ENCODE measurements around the gene BAIAP2L2. TPM values are rescaled to one million over a fixed set of nuclear protein-coding genes. Genes with fewer than 3 reads are reported as not detected.
"Not testable (repeated sequence)": the region's sequence is repeated elsewhere in the genome, so short reads cannot be mapped to it uniquely, and the experiment has no call there.

The BAIAP2L2 gene
- total RNA-seq, 1 experiment from 2014 or later: 8.1 TPM

DNA sequence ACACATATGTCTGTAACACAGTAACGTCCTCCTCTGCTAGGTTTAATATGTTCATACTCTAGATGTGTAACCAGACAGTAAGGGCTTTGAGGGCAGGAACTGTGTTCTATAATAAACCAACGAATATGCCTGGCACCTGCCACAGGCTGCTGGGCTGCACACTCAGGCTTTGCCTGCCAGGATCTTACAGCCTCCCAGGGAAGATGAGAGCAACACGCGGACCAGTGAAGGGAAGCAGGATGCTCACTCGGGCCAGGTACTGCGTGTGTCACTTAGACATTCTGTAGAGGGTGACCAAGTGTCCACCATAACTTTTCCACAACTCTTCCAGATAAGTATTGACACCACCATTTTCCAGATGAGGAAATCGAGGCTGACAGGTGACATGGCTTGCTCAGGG lies 21.7 kb upstream of the BAIAP2L2 start:
- in situ Hi-C loops (cut with HindIII; ENCODE audit: low pct_unique_long_range_greater_than_20kb, low sequenced_read_pairs): no loop called here

DNA sequence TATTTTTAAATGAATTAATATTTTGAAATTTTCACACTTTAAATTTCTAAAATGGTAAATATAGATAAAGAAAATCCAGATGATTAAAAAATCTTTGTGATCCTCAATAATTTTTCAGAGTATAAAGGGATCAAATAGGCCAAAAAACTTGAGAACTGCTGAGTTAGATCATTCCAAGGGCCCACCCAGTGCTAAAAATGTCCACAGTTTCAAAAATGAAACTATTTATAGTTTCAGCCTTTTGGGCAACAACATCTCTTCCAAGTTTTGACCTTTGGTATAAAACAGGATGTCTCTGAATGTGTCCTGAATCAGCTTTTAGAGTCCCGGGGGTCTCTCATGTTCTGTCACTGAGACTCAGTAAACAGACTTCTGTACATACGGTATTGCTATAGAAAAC lies 20.9 kb upstream of the BAIAP2L2 start:
- in situ Hi-C loops (cut with HindIII; ENCODE audit: low pct_unique_long_range_greater_than_20kb, low sequenced_read_pairs): no loop called here
- DNase-seq (ENCODE audit: low read depth): no peak

More for the DNA sequence above, 21.7 kb upstream of the BAIAP2L2 start:
- DNase-seq (ENCODE audit: low read depth): no peak

DNA sequence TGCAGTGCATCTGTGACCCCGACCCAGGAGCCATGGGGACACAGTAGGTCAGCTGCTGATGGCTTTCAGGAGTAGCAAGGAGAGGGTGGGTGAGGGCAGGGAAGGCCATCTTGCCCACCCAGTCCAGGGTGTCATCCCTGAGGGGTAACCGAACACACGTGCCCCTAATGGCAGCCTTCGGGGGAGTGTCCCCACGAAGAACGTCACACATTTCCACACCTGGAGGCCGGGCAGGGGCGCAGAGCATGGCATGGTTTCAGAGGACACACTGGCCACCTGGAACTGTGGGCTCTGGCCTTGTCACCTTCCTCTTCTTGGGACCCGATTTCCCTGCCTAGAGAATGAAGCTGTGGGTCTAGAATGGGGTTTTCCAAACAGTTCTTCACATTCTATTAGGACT lies 19.4 kb upstream of the BAIAP2L2 start:
- in situ Hi-C loops (cut with HindIII; ENCODE audit: low pct_unique_long_range_greater_than_20kb, low sequenced_read_pairs): no loop called here
- DNase-seq (ENCODE audit: low read depth): no peak

DNA sequence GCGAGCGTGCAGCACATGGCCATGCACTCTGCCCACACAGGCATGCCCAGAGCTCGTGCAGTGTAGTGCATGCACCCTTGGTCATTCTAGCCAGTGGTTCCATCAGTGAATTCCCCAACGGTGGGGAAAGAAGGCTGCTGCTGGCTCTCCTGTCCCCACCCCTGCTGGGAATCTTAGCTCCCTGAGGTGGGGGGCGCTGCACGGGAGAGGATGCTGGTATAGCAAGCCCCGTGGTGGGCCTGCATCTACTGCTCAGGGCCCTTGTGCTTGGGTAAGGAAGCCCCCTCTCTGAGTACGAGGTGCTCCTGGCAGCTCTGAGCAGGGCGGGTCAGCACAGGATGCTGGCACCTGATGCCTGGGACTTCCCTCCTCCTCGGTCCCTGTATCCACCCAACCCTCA lies 18.5 kb upstream of the BAIAP2L2 start:
- in situ Hi-C loops (cut with HindIII; ENCODE audit: low pct_unique_long_range_greater_than_20kb, low sequenced_read_pairs): no loop called here
- DNase-seq (ENCODE audit: low read depth): no peak

DNA sequence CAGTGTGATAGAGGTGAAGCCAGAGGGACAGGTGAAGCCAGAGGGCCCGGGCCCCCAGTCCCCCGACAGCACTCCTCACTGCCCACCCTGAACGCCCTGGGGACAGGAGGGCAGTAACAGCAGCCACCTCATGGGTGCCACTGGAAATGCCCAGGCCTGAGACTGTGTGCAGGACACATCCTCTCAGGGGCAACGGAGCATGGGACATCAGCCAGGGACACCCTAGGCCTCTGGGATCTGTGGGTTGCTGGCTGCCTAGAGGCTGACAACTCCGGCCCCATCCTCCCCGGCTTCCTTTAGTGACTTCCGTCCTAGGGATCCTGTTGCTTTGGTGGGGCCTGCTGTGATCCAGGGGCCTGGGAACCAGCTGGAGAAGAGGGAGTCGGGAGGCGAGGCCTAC lies 17.4 kb upstream of the BAIAP2L2 start:
- DNase-seq (ENCODE audit: low read depth): no peak
- in situ Hi-C loops (cut with HindIII; ENCODE audit: low pct_unique_long_range_greater_than_20kb, low sequenced_read_pairs): no loop called here

DNA sequence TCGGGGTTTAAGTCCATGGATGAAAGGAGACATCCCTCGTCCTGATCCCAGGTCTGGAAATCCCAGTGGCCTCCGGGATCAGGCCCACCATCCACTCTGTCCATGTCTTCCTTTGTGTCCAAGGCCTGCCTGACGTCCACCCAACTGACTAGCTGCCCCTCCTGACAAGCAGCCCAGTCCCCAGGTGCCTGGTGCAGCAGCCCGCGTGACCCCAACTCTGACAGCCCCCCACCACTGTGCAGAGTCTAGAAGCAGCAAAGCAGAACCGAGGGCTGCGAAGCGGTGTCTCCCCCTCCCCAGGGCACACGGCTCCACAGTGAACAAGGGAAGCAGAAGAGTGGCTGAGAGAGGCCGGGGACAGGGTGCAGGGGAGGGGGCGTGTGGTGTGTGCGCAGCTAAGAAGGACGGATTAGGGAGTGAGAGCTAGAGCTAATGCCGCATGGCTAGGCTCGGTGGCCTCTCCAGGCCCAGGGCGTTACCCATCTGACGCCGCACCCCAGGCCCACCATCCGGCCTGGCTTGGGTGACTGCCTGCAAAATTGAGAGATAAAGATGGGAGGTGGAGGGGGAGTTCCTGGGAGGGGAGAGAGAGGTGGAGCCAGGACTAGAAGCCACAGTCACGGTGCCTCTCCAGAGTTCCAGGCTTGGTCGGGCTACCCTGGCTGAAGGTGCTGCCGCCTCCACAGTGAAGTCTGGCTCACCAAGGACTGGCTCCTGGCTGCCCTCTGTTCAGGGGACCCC lies 16.6 kb upstream of the BAIAP2L2 start:
- no peak for DNase-seq (ENCODE audit: low read depth)
- in situ Hi-C loops (cut with HindIII; ENCODE audit: low pct_unique_long_range_greater_than_20kb, low sequenced_read_pairs): no loop called here

DNA sequence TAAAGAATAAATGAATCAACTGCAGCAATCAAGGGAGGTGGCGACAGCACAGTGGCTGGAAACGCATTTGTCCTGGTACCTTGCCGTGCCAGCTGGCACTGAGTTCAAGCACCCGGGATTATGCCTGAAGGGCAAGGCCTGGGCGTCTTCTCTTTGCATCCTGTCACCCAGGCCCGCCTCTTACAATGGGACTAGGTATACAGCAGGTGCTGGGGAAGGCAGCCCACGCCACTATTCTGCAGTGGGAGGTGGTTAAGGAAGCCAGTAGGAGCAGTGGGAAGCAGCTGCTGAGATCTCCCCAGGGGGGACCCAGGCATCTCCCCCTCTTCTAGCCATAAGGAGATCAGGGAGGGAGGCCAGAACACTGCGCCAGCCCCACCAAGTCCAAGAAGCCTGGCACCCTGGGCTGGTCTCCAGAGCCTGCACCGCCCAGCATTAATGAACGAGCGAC lies 15.3 kb upstream of the BAIAP2L2 start:
- DNase-seq (ENCODE audit: low read depth): no peak
- in situ Hi-C loops (cut with HindIII; ENCODE audit: low pct_unique_long_range_greater_than_20kb, low sequenced_read_pairs): no loop called here

DNA sequence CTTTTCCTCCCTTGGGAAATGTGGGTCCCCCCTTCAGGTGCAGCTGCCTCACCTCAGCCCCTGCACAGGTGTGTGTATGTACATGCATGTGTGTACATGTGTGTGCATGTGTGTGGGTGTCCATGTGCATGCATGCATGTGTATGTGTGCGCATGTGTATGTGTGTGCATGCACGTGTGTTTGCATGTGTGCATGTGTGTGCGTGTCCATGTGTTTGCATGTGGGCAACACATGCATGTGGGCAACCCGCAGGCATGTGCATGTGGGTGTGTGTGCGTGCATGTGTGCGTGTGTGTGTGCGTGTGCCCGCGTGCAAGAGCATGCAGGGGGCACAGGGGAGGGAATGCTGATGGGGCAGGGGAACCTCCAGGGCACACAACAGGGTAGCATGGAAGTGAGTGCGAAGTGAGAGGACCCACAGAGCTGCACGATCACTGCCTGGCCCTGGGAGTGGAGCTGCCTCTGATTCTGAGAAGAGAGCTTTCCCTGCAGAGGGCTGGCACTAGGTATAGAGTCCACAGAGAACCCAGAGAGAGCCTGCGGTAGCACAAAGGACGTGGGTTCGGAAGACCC lies 14.6 kb upstream of the BAIAP2L2 start:
- in situ Hi-C loops (cut with HindIII; ENCODE audit: low pct_unique_long_range_greater_than_20kb, low sequenced_read_pairs): no loop called here
- DNase-seq (ENCODE audit: low read depth): no peak

DNA sequence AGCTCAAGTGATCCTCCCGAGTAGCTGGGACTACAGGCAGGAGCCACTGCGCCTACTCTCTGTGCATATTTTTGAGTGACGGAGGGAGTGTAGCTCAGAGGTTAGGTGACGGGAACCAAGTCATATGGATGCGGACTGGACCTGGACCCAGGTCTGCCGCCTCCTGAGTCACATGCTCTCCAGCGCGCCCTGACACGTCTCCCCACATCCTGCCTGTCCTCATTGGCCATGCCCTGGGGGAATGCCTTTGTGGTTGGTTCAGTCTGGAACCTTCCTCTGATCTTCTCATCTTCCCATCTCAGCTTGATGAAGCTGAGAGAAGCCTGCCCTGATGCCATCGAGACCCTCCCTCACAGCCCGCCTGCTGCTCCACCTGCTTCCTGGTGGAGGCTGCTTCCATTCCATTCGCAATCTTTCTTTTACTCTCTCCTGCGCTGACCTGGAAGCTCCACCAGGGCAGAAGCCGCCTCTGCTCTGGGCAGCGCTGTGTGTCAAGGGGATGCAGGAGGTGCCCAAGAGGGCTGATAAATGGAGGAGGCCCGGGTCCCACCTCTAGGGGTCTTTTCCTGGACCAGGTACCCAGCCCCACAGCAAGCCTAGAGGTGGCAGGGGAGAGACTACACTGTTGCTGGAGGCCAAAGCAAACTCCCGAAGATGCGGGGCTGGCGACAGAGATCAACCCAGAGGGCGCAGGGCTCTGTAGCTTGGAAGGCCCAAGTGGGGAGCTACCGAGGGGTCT lies 13.9 kb upstream of the BAIAP2L2 start:
- no peak for DNase-seq (ENCODE audit: low read depth)
- in situ Hi-C loops (cut with HindIII; ENCODE audit: low pct_unique_long_range_greater_than_20kb, low sequenced_read_pairs): no loop called here

DNA sequence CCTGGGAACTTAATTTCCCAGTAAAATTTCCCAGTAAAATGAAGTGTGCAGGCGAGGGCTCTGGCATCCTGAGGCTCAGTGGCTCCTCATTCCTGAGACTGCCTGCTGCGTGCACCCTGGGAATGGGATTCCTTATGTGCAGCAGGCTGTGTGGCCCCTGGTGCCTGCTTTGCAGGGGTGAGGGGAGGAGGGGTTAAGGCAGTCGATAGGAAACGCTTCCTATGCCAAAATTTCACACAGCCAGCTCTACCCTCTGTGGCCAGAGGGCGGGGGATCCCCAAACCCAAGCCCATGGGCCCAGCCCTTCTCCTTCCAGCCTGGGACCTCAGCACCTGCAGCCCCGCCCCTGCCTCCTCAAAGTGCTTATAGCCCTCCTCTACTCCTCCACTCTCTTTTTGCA lies 12.1 kb upstream of the BAIAP2L2 start:
- in situ Hi-C loops (cut with HindIII; ENCODE audit: low pct_unique_long_range_greater_than_20kb, low sequenced_read_pairs): no loop called here
- no peak for DNase-seq (ENCODE audit: low read depth)

DNA sequence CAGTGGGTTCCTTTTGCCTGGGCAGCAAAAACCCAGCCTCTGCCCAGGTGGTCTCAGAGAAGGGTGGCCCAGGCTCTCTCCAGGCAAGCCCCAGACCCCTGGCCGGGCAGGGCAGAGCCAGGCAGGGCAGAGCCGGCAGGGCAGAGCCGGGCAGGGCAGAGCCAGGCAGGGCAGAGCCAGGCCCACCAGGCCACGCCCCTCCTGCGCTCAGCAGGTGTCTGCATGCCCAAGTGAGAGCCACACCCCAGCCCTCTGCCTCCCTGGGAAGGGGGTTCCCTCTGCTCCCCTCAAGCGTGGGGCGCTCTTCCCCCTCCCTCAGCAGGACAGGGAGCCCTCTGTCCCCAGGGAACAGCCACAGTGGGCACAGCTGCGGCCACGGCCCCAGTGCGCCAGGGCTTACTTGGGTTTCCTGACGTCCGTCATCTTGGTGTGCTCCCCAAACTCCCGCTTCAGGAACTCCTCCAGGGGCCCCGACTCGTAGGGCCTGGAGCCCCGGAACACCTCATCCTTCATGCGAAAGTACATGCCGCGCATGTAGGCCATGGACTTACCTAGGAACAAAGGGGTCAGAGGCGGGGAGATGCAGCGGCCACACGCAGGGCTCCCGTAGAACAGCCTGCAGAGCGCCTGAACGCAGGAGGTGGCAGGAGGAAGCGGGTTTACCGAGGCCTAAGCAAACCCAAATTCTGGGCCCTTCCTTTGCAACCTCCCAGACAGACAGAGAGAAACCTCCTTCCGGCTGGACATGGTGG lies 10.1 kb upstream of the BAIAP2L2 start:
- no peak for DNase-seq (ENCODE audit: low read depth)
- in situ Hi-C loops (cut with HindIII; ENCODE audit: low pct_unique_long_range_greater_than_20kb, low sequenced_read_pairs): no loop called here

DNA sequence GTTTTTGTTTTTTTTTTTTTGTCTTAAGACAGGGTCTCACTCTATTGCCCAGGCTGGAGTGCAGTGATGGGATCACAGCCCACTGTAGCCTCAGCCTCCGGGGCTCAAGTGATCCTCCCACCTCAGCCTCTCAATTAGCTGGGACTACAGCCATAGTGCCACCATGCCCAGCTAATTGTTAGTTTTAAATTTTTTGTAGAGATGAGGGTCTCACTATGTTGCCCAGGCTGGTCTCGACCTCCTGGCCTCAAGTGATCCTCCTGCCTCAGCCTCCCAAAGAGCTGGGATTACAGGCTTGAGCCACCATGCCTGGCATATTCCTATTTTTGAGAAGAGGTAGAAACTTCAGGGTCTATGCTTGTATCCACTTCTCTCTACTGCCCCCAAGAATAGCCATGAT lies 8.3 kb upstream of the BAIAP2L2 start:
- in situ Hi-C loops (cut with HindIII; ENCODE audit: low pct_unique_long_range_greater_than_20kb, low sequenced_read_pairs); DNase-seq (ENCODE audit: low read depth): not testable (repeated sequence)

DNA sequence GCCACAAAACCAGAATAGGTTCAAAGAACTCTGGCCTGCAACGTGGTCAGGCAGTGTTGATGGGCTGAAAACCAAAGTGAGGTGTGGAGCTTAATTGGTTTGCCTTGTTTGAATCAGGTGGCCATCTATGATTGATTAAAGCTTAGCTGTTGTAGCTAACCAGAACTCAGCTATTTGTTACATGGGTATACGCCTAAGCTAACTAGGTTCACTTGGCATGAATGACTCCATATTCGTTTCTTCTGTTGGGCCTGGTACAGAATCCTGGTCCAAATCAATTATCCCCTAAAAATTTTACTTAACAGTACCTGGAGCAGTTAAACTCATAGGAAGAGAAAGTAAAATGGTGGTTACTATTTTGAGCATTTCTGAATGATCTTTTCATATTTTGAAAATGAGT lies 7.7 kb upstream of the BAIAP2L2 start:
- in situ Hi-C loops (cut with HindIII; ENCODE audit: low pct_unique_long_range_greater_than_20kb, low sequenced_read_pairs): no loop called here
- DNase-seq (ENCODE audit: low read depth): no peak

DNA sequence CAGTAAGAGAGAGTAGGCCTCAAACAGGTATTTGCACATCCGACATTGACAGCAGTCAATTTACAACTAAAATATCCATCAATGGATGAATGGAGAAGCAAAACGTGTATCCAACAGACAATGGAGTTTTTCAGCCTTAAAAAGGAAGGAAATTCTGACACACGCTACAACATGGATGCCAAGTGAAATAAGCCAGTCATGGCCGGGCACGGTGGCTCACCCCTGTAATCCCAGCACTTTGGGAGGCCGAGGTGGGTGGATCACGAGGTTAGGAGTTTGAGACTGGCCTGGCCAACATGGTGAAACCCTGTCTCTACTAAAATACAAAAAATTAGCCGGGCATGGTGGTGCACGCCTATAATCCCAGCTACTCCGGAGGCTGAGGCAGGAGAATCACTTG lies 7.1 kb upstream of the BAIAP2L2 start:
- DNase-seq (ENCODE audit: low read depth); in situ Hi-C loops (cut with HindIII; ENCODE audit: low pct_unique_long_range_greater_than_20kb, low sequenced_read_pairs): not testable (repeated sequence)

DNA sequence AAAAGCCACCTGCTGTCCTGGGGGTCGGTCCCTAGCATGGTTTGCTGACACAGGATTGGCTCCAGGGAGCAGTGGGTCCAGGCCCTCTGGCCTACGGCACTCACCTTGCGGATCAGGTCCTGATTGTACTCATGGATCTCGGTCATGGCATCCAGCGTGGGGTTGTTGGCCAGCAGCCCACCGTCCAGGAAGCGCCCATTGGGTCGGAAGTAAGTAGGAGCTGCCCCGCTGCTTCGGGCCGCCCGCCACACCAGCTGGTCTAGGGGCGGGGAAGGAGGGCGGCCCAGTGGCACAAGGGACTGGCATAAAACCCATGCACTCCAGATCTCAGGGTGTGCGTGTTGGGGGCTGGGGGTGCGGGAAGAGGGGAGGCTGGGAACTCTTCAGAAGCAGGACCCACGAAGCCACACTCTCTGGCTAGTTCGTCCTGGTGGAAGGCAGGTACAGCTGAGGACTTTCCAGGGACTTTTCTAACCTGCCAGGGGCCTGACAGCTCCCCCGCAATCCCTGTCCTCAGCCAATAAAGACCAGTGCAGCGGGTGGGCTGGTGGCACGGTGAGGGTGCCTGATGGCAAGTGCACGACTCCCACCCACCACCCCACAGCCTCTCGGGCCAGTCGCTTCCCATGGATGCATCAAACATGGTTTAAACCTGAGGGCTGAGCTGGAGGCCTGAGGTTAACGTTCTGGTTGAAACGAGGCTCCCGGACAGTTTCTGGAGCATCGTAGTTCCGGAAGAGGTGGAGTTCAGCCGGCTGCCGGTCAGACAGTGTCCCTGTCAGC lies 5.1 kb upstream of the BAIAP2L2 start:
- in situ Hi-C loops (cut with HindIII; ENCODE audit: low pct_unique_long_range_greater_than_20kb, low sequenced_read_pairs): no loop called here
- no peak for DNase-seq (ENCODE audit: low read depth)

DNA sequence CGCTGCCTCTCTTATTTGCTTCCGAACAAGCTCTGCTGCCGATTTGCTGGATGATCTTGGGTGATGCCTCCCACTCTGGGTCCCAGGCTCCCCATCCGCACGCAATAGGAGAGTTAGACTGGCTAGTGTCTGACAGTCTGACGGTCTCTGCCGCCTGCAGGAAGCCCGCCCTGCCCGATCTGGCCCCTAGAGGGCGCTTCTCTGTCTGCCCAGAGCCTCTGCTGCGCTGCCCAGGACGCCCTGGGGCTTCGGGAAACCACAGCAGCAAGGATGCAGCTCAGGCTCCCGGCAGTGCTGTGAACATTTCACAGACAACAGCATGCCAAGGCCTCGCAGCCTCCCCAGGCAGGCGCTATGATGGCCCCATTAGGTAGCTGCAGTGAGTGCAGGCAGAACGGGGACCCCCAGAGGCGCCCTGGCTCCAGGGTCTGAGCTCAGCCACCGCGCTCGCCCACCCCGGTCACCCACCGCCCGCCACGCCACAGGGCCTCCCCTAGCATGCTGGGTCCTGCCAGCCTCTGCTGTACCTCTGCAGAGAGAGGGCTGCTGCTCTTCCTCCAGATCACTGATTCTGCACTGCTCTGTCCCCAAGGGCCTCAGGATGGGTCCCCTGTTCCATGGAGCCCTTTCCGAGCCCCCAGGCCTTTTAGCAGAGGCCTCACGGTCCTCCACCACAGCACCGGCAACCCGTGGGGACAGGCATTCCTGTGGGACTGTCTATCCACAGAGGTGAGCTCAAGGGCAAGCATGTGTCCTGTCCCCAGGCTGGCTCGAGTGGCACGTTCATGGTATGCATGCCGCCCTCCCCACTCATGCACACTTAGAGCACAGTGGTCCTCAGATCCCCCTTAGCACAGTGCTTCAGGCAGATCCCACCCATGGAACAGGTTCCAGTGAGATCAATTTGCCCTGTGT lies 4.3 kb upstream of the BAIAP2L2 start:
- peak; percentile 63 for DNase-seq (ENCODE audit: low read depth)
- in situ Hi-C loops (cut with HindIII; ENCODE audit: low pct_unique_long_range_greater_than_20kb, low sequenced_read_pairs): no loop called here

DNA sequence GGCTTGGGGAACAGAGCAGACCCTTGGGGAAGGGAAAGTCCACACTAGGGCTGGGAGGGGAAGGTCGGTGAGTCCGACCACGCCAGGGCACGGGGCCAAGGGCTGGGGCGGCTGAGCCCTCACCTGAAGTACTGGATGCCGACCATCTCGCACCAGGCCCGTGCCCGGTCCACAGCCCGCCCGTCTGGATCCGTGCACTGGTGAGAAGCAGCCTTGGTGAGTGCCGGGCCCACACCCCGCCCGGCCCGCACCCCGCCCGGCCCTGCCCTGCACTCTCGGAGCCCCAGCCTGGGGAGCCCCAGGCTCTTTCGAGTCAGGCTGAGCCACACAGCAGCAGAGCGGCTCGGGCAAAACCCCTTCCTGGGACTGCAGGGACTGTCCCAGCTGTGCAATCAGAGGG lies 1.9 kb upstream of the BAIAP2L2 start:
- in situ Hi-C loops (cut with HindIII; ENCODE audit: low pct_unique_long_range_greater_than_20kb, low sequenced_read_pairs): no loop called here
- no peak for DNase-seq (ENCODE audit: low read depth)
